Colon (tissue), 2 donors: ENCODE data around the gene CMTM5.

Source experiments
- FAIRE-seq: peaks from 2 replicates; lab custom pipeline; 2012; peaks lifted over from hg19 to GRCh38; lab: Jason Lieb, UNC
- donor health status: control.
- donor health status: control.

Gene CMTM5

GRCh38 chr14:23376482-23377197 is at the start of gene CMTM5:
CMTM5 (plus strand) TSS chr14:23377046; CDS start chr14:23377252, 206 bp downstream.
- FAIRE-seq: no peak

DNA sequence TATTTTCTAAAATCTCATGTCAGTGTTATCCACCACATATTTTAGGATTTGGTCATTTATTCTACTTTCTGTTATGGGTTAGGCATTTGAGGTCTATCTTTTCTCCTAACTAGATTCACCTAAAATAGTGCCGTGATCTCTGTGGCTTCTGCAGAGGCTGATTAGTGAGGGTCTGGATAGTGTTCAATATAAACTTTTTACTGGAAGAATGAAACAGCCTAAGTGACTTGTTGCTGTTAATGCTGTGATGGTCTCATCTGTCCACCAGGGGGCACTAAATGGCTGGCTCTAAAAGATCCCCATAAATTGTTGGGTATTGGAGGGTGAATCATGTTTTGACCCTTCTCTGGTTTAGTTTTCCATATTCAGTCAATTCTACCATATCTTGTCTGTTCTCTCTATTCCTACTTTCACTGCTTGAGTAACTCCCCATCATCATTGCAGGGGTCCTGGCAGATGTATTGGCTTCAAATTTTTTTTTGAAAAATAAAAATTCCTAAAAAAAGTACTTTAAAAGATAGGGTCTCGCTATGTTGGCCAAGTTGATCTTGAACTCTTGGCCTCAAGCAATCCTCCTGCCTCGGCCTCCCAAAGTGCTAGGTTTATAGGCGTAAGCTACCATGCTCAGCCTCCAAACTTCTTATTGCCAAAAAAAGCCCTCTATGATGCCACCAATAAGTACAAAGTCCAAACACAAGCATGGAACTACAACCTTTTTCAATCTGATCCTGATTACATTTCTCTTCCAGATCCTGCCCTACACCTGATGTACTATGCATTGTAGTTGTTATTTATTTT is 48.7 kb upstream of the CMTM5 start:
- FAIRE-seq: no peak

DNA sequence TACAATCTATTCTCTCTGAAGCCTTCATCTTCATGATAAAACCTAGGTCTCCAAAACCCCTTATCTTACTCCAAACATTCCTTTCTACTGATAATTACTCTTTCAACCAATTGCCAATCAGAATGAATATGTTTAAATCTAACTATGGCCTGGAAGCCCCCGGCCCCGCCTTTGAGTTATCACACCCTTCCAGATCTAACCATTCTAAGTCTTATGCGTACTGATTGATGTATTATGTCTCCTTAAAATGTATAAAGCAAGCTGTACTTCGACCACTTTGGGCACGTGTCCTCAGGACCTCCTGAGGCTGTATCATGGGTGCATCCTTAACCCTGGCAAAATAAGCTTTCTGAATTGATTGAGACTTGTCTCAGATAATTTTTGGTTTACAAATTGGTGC is 41.2 kb upstream of the CMTM5 start:
- FAIRE-seq: no peak

GRCh38 chr14:23339506-23340268 is 37.2 kb upstream of the CMTM5 start:
- FAIRE-seq: no peak

- FAIRE-seq: no peak
Observed at GRCh38 chr14:23344481-23344880, 32.4 kb upstream of the CMTM5 start.

DNA sequence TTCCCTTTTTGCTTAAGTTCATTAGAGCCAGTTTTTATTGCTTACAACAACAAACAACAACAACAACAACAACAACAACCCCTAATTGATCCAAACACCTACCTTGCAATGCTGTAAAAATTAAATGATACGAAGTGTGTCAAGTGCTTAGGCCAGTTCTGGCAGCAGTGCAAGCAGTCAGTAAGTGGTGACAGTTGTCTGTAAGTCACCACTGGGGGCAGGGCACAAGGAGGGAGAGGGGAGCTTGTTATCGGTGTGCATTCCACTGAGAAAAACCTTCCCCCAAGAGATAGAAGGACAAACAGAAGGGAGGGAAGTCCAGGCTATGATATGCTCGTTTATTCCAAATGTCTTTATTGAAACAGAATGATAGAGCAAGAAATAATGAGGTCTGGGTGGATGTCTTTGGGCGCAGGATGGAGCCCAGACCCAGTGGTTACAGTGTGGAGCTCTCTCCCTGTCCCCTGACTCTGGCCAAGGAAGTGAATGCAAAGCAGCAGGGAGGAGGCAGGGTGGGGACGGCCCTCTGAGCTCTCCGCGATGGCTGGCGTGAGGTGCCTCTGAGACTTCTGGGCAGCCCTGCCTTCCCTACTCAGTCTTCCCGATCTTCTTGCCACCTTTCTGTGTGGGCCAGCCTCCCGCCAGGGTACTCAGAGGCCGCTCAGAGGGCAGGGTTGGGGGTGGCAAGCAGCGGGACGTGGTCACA is 30.7 kb upstream of the CMTM5 start:
- FAIRE-seq: no peak

- no peak for FAIRE-seq
Observed at GRCh38 chr14:23346693-23347405, 30.0 kb upstream of the CMTM5 start.

DNA sequence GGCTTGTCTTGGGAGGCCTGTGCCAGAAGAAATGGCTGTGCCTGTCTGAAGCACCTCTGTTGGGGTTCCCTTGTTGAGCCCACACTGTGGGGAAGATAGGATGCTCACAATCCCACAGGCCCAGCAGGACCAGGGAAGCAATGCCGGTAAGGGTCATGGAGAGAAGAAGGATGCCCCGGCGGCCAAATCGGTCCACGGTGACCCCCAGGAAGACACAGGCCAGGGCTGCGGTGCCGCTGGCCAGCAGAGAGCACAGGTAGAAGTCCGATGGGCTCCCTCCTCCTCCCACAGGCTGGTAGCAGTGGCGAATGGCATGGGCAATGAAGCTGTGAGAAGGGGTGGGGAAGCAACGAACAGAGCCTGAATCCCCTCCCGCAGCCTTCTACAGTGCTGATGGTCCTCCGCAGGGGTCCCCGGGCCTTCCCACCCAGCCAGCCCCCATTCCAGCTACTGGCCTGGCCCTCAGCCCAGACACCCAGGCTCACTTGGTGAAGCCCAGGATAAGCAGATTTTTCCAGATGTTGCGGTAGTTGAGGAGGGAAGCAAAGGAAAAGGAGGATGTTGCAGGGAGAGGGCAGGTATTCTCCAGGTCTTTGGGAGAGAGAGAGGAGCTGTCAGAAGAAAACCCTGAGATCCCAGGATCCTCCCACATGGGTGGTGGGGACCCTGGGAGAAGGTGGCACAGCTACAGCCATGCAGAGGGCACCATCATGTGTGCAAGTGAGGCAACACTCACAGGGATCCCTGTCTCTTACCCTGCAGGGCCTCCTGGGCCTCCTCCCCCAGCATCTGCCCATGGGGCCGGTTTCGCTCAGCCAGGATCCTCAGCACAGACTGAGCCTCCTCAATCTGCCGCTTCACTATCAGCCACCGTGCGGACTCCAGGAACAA is 29.2 kb upstream of the CMTM5 start:
- FAIRE-seq: no peak

- no peak for FAIRE-seq
Observed at GRCh38 chr14:23348297-23348655, 28.6 kb upstream of the CMTM5 start.

DNA sequence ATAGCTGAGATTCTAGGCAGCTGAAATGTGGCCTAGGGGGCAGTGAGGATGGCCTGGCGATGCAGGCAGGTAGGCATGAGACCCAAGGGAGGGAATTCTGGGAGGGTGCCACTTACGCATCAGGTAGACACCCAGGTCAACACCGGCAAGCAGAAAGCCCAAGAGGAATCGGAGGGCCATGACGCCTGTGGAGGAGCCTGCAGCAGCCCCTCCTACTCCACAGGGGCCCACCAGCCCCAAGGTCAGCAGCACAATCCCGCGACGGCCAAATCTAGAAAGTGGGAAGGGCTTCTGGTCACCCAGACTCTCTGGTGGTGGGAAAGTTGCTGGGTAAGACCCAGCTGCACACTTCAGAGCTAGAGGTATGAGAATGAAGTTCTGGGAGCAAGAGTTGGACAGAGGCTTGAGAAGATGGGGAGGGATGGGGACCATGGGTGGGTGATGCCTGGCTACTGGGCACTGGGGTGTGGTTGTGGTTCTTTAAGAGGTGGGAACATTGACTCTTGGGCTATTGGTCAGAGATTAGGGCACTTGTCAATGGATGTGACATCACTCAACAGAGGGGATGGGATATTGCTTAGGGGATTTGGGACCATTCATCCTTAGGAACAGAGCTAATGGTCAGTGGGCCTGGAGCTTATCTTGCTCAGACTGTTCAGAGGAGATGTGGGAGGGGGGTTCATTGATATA is 27.5 kb upstream of the CMTM5 start:
- no peak for FAIRE-seq

GRCh38 chr14:23351681-23352505 is 25.0 kb upstream of the CMTM5 start:
- FAIRE-seq: no peak

DNA sequence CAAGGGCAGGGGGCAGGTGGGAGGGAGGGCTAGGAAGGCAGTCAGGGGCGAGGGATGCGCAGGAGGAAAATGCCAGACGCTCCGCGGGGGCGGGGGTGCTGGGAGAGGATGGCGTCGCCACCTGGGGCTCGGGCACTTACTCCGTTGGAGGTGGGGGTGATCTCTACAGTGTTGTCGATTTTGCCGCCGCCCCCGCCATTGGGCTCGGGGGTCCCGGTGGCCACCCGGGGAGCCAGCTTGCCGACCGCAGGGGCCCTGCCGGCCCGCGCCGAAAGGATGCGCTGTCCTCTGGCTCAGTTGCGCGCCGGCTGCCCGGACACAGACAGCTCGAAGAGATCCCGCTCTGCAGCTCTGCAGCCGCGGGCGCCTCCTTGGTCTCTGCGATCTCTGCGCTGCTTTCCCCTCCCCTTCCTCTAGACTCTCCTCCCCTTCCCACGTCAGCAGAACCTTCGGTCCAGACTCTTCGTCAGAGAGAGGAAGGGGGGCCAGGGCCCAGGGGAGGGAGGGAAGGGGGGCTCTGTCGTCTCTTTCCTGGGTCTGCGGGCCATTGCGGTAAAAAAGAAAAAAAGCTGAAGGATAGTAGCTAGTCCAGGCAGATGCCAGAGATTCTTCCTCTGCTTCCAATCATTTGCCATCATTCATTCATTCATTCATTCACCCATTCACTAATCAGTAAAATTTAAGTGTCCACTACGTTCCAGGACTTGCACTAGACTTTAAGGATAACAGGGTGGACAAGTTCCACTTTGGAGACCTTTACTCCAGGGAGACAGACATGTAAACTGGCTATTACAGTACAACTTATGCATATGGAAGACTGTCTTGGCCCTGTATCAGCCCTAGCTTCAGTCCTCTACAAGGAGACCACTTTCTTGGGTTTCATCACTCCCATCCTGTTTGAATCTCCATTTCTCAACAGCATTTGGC is 24.1 kb upstream of the CMTM5 start, which contains the start of gene SLC22A17:
Gene SLC22A17, minus strand, starts transcription at position 382 of the 927 bp plus-strand sequence.
- no peak for FAIRE-seq

- no peak for FAIRE-seq
Observed at GRCh38 chr14:23353433-23353780, 23.4 kb upstream of the CMTM5 start.

DNA sequence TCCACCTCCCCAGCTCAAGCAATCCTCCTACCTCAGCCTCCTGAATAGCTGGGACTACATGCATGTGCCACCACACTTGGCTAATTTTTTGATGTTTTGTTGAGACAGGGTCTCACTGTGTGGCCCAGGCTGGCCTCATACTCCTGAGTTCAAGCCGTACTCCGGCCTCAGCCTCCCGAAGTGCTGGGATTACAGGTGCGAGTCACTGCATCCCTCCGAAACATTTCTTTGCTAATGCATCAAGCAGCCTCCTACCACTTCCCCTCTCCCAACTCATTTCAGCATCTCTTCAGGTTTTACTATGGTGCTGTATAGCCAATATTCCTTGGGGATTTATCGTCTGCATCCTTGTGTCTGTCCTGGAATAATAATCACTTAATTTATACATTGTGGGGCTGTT is 21.9 kb upstream of the CMTM5 start:
- no peak for FAIRE-seq

- no peak for FAIRE-seq
Observed at GRCh38 chr14:23355871-23356435, 20.9 kb upstream of the CMTM5 start.

DNA sequence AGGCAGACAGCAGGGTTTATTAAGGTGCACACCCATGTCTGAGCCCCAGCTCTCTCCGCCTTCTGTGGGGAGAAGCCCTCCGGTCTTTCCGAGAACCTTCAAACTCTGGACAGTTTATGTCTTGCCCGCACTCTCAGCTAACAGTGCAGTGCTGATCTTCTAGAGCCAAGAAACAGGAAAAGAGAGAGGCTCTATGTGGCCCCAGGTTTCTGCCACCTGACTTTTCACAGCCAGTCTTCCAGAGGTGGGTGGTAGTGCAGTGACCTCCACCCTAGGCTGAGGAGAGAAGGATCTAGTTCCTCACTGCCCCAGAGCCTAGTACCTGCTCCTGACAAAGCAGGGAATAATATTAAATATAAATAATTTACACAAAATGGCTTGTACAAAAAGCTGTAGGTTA is 20.2 kb upstream of the CMTM5 start:
- no peak for FAIRE-seq

DNA sequence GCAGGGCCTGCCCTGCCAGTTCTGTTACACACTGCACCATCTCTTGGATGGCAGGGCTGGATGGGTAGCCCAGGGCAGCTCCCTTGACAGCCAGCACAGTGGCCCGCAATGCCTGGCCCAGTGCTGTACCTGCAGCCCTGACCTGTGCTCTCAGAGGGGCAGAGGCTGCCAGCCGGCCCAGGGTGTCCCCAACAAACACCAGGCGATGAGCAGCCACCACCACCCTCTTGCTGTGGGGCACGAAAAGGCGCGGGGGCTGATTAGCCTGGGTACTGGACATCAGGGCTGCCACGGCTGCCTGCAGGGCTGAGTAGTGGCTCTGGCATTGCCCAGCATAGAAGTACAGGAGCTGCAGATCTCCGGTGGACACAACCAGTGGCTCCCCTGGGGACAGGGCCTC is 19.6 kb upstream of the CMTM5 start:
- no peak for FAIRE-seq

DNA sequence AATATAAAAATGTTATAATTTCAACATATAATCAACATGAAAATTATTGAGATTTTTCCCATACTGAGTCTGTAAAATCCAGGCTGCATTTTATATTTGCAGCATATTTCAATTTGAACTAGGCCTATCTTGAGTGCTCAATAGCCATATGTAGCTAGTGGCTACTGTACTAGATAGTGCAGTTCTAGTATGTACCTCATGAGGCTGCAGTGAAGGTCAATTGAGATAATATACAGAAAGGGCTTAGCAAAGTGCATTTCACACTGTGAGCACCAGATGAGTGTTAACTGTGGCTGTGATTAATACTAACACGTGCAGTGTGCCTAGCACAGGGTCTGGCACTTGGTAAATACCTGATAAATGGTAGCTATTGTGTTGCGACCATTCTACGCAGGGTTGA is 18.8 kb upstream of the CMTM5 start:
- FAIRE-seq: no peak
